Suprapubic skin (tissue), 4 donors: ENCODE results near the gene KLK2. TPM values are rescaled to one million over a fixed set of nuclear protein-coding genes. Genes with fewer than 3 reads are reported as not detected.

Experiments used
- DNase-seq, 2 donors: peaks; one replicate each; pipeline ENCODE4 v3.0.0-alpha.2; 2019; ENCODE audit warnings: low spot score in 2 of 2
- H3K27ac ChIP-seq: fragments of 200-600 bp; sonication (generic); one replicate; pipeline ENCODE4 v1.5.1; 2019
- H3K27me3 ChIP-seq: fragments of 200-600 bp; sonication (generic); one replicate; pipeline ENCODE4 v1.5.1; 2019
- H3K36me3 ChIP-seq: fragments of 200-600 bp; sonication (generic); one replicate; pipeline ENCODE4 v1.5.1; 2019
- H3K4me1 ChIP-seq: fragments of 200-600 bp; sonication (generic); one replicate; pipeline ENCODE4 v1.5.1; 2019
- H3K4me3 ChIP-seq: fragments of 200-600 bp; sonication (generic); one replicate; pipeline ENCODE4 v1.5.1; 2019; ENCODE audit warnings: mild to moderate bottlenecking
- H3K9me3 ChIP-seq: fragments of 200-600 bp; sonication (generic); one replicate; pipeline ENCODE4 v1.5.1; 2019
- CTCF ChIP-seq, 2 donors: fragments of 200-600 bp in 1 of 2; fragments of 450-650 bp in 1 of 2; sonication (generic) in 1 of 2; IDR thresholded peaks; one replicate each; pipeline ENCODE4 v1.5.1; 2016 to 2019; ENCODE audit warnings: antibody characterized with exemption in 2 of 2, mild to moderate bottlenecking in 1 of 2, moderate library complexity in 1 of 2
- EP300 ChIP-seq: sonication (generic); formaldehyde crosslinking; IDR thresholded peaks from one replicate; pipeline ENCODE4 v1.6.1; 2017; ENCODE audit warnings: antibody characterized with exemption
- POLR2A ChIP-seq, 2 donors: fragments of 450-650 bp; IDR thresholded peaks; one replicate each; pipeline ENCODE4 v1.6.1; 2017; ENCODE audit warnings: antibody characterized with exemption in 2 of 2, mild to moderate bottlenecking in 2 of 2, moderate library complexity in 2 of 2
- POLR2AphosphoS5 ChIP-seq, 3 donors: sonication (generic); formaldehyde crosslinking; IDR thresholded peaks; one replicate each; pipeline ENCODE4 v1.6.1; 2017; ENCODE audit warnings: antibody characterized with exemption in 3 of 3
- WGBS: methylation state at CpG from one replicate; pipeline ENCODE4 v1.1.5; 2018; 5-methylcytosine and 5-hydroxymethylcytosine counted together
- total RNA-seq, 4 donors: library from RNA; depleted of rRNA; stranded (reverse); fragments of >200 nt; gene quantifications; one replicate each; pipeline ENCODE4 v1.1.0, GENCODE V29; 2016

The KLK2 gene
- total RNA-seq, 4 donors from 2014 or later = not detected

- no peaks in the 10 kb centered on the region for H3K36me3 ChIP-seq
- no peak for TF ChIP-seq POLR2A (IDR thresholded peaks at IDR 0.05)
- no peak for TF ChIP-seq CTCF (IDR thresholded peaks at IDR 0.05)
- TF ChIP-seq POLR2AphosphoS5 (IDR thresholded peaks at IDR 0.05) = no peak
- H3K4me1 ChIP-seq = no peaks in the 10 kb centered on the region
- no peak overlapping the region for H3K4me3 ChIP-seq
- H3K9me3 ChIP-seq = no peaks in the 10 kb centered on the region
- DNase-seq = no peak
- peaks cover 15% of the 10 kb centered on the region for H3K27me3 ChIP-seq
- 89% methylated on average over 4 of the region's 4 CpGs for WGBS
- no peak overlapping the region for H3K27ac ChIP-seq
Observed at GRCh38 chr19:50898018-50898417, 24.8 kb downstream of the KLK2 start.

- Histone ChIP-seq H3K4me3 (no peak overlapping the region), H3K27me3 (peaks cover 15% of the 10 kb centered on the region), H3K27ac (no peak overlapping the region), H3K36me3 (no peaks in the 10 kb centered on the region), H3K9me3 (no peaks in the 10 kb centered on the region), H3K4me1 (no peaks in the 10 kb centered on the region)
- TF ChIP-seq EP300 (no peak), POLR2A (IDR thresholded peaks at IDR 0.05) (no peak)
- no peak for DNase-seq
- WGBS = 87% methylated on average over 3 of the region's 3 CpGs
Observed at GRCh38 chr19:50899569-50899968, 26.3 kb downstream of the KLK2 start.

GRCh38 chr19:50902640-50903039 lies 29.4 kb downstream of the KLK2 start:
- H3K9me3 ChIP-seq = no peaks in the 10 kb centered on the region
- no peak overlapping the region for H3K27ac ChIP-seq
- no peaks in the 10 kb centered on the region for H3K36me3 ChIP-seq
- DNase-seq = no peak
- no peaks in the 10 kb centered on the region for H3K4me1 ChIP-seq
- TF ChIP-seq POLR2A (IDR thresholded peaks at IDR 0.05) (no peak), EP300 (no peak)
- H3K4me3 ChIP-seq = no peak overlapping the region
- WGBS = 62% methylated on average over 4 of the region's 4 CpGs
- H3K27me3 ChIP-seq = peaks cover 29% of the 10 kb centered on the region

GRCh38 chr19:50906217-50906616 lies 33.0 kb downstream of the KLK2 start:
- DNase-seq = no peak
- no peak overlapping the region for H3K4me3 ChIP-seq
- H3K36me3 ChIP-seq = no peaks in the 10 kb centered on the region
- peaks cover 9% of the 10 kb centered on the region for H3K4me1 ChIP-seq
- TF ChIP-seq CTCF (IDR thresholded peaks at IDR 0.05) (peak in 1 of 2 donors; percentile 34), EP300 (no peak)
- H3K27me3 ChIP-seq = peaks cover 53% of the 10 kb centered on the region
- H3K9me3 ChIP-seq = no peaks in the 10 kb centered on the region
- 11% methylated on average over 5 of the region's 5 CpGs for WGBS
- no peak overlapping the region for H3K27ac ChIP-seq

- H3K27ac ChIP-seq = no peak overlapping the region
- TF ChIP-seq POLR2A (IDR thresholded peaks at IDR 0.05) (no peak), POLR2AphosphoS5 (IDR thresholded peaks at IDR 0.05) (no peak), EP300 (no peak), CTCF (IDR thresholded peaks at IDR 0.05) (no peak)
- H3K4me3 ChIP-seq = no peak overlapping the region
- peaks cover 18% of the 10 kb centered on the region for H3K4me1 ChIP-seq
- no peak for DNase-seq
- WGBS = 72% methylated on average over 16 of the region's 25 CpGs
- no peaks in the 10 kb centered on the region for H3K9me3 ChIP-seq
- no peaks in the 10 kb centered on the region for H3K36me3 ChIP-seq
- H3K27me3 ChIP-seq = peaks cover 72% of the 10 kb centered on the region
Observed at GRCh38 chr19:50908336-50908735, 35.1 kb downstream of the KLK2 start.

- Histone ChIP-seq H3K9me3 (no peaks in the 10 kb centered on the region), H3K4me3 (peak overlapping the region; percentile 2), H3K36me3 (no peaks in the 10 kb centered on the region), H3K27me3 (peaks cover 77% of the 10 kb centered on the region), H3K27ac (no peak overlapping the region), H3K4me1 (peaks cover 18% of the 10 kb centered on the region)
- DNase-seq = no peak
- TF ChIP-seq EP300 = no peak
- WGBS = 0% methylated on average over 1 of the region's 36 CpGs
Observed at GRCh38 chr19:50909240-50910070, 36.2 kb downstream of the KLK2 start.

GRCh38 chr19:50910722-50911121 lies 37.5 kb downstream of the KLK2 start:
- no peak for TF ChIP-seq POLR2AphosphoS5 (IDR thresholded peaks at IDR 0.05)
- no peak for TF ChIP-seq POLR2A (IDR thresholded peaks at IDR 0.05)
- no peak for TF ChIP-seq EP300
- TF ChIP-seq CTCF (IDR thresholded peaks at IDR 0.05) = no peak
- Histone ChIP-seq H3K27ac (no peak overlapping the region), H3K9me3 (no peaks in the 10 kb centered on the region), H3K4me1 (peaks cover 18% of the 10 kb centered on the region), H3K27me3 (peaks cover 88% of the 10 kb centered on the region), H3K4me3 (no peak overlapping the region), H3K36me3 (no peaks in the 10 kb centered on the region)
- WGBS = 52% methylated on average over 4 of the region's 4 CpGs
- no peak for DNase-seq
